Panc1 (cell line): ENCODE results near the gene CDKAL1. TPM values are rescaled to one million over a fixed set of nuclear protein-coding genes. Genes with fewer than 3 reads are reported as not detected.

Source experiments
- ATAC-seq: fragments of 200-7000 bp; cut with Tn5 transposase; 2 replicates; pipeline ENCODE4 v1.9.1; 2020; ENCODE audit warnings: mild to moderate bottlenecking, moderate library complexity
- BruUV-seq: library from RNA; stranded (reverse); fragments of 400-500 nt; replicated peaks from 2 replicates; lab custom pipeline; 2021; lab: Mats Ljungman, UMichigan
- CTCF ChIA-PET: fragments of 300-600 bp; sonication (Branson Sonifier 250); formaldehyde crosslinking; loops from one replicate; lab custom pipeline; 2022; ENCODE audit warnings: antibody characterized with exemption; lab: Charles Lee
- POLR2A ChIA-PET: fragments of 300-600 bp; sonication (Branson Sonifier 250); formaldehyde crosslinking; loops from one replicate; lab custom pipeline; 2022; ENCODE audit warnings: antibody characterized with exemption; lab: Charles Lee
- DNase-seq: peaks from one replicate; pipeline ENCODE4 v3.0.0-alpha.2; 2010; ENCODE audit warnings: low read depth, low spot score
- H3K27ac ChIP-seq: 2 replicates; pipeline ENCODE4 v1.5.1; 2011; ENCODE audit warnings: mild to moderate bottlenecking, low read length, inconsistent platforms
- H3K27me3 ChIP-seq: fragments of 200-500 bp; sonication (Bioruptor generic); 2 replicates; pipeline ENCODE4 v1.6.0; 2014; ENCODE audit warnings: low read length, inconsistent platforms; ENCODE audit not compliant: control insufficient read depth, insufficient read depth
- H3K36me3 ChIP-seq: fragments of 200-500 bp; sonication (Bioruptor generic); 2 replicates; pipeline ENCODE4 v1.5.1; 2014; ENCODE audit warnings: inconsistent platforms, mild to moderate bottlenecking, low read length, moderate library complexity; ENCODE audit not compliant: control insufficient read depth, insufficient read depth
- H3K4me1 ChIP-seq: 2 replicates; pipeline ENCODE4 v1.5.1; 2011; ENCODE audit warnings: inconsistent platforms, mild to moderate bottlenecking, low read length, moderate library complexity; ENCODE audit not compliant: control insufficient read depth, insufficient read depth
- H3K4me3 ChIP-seq, 2 experiments: 2 replicates each; pipeline ENCODE4 v1.5.1; 2011 to 2012; ENCODE audit warnings: low read depth in 2 of 2, low read length in 2 of 2, mild to moderate bottlenecking in 2 of 2, inconsistent platforms in 1 of 2, moderate library complexity in 1 of 2
- H3K9me3 ChIP-seq: fragments of 200-500 bp; sonication (Bioruptor generic); 2 replicates; pipeline ENCODE4 v1.5.1; 2014; ENCODE audit warnings: low read depth, mild to moderate bottlenecking, inconsistent platforms, low read length, moderate library complexity; ENCODE audit not compliant: control insufficient read depth, insufficient read depth
- CTCF ChIP-seq: fragments of 450-650 bp; IDR thresholded peaks from 2 replicates; pipeline ENCODE4 v1.5.1; 2017; ENCODE audit warnings: mild to moderate bottlenecking
- POLR2AphosphoS5 ChIP-seq: IDR thresholded peaks from 2 replicates; pipeline ENCODE4 v1.6.1; 2012; ENCODE audit warnings: mild to moderate bottlenecking, low read depth, low read length, moderate library complexity
- REST ChIP-seq, 2 experiments: IDR thresholded peaks; 2 replicates each; pipeline ENCODE4 v1.6.1; 2011 to 2012; ENCODE audit warnings: low read depth in 2 of 2, control low read depth in 1 of 2, low read length in 1 of 2, mild to moderate bottlenecking in 1 of 2, moderate library complexity in 1 of 2; ENCODE audit not compliant: insufficient read depth in 1 of 2
- SIN3A ChIP-seq: IDR thresholded peaks from 2 replicates; pipeline ENCODE4 v1.6.1; 2012; ENCODE audit warnings: low read depth, mild to moderate bottlenecking, low read length, moderate library complexity, borderline replicate concordance; ENCODE audit not compliant: insufficient read depth
- TCF7L2 ChIP-seq: IDR thresholded peaks from 2 replicates; pipeline ENCODE4 v1.6.1; 2011; ENCODE audit warnings: mild to moderate bottlenecking, low read depth, low read length, inconsistent platforms
- in situ Hi-C: cut with HindIII; loops from 2 replicates; pipeline ENCODE4 v1.10.0; 2016; ENCODE audit warnings: low sequenced_read_pairs, low pct_unique_long_range_greater_than_20kb
- intact Hi-C: fragments of 100-400 bp; cut with micrococcal nuclease; formaldehyde crosslinking; loops from one replicate; pipeline ENCODE4 v1.10.0; 2022; ENCODE audit not compliant: unreplicated experiment
- total RNA-seq: library from RNA; stranded (reverse); gene quantifications from one replicate; pipeline ENCODE4 v1.2.1, GENCODE V29; 2021; ENCODE audit not compliant: unreplicated experiment

The CDKAL1 gene
- total RNA-seq, 1 experiment from 2014 or later, result 14.5 TPM

GRCh38 chr6:20702366-20702765, 168.1 kb downstream of the CDKAL1 start:
- no TSS peak for BruUV-seq
- H3K4me1 ChIP-seq, result no peaks in the 10 kb centered on the region
- no peaks in the 10 kb centered on the region for H3K9me3 ChIP-seq
- no peaks in the 10 kb centered on the region for H3K36me3 ChIP-seq
- no peaks in the 10 kb centered on the region for H3K27me3 ChIP-seq
- TF ChIP-seq REST (IDR thresholded peaks at IDR 0.05; ENCODE audit: insufficient read depth in 1 of 2, low read depth in 2 of 2, low read length in 1 of 2) (no peak), CTCF (no peak), SIN3A (no peak), TCF7L2 (no peak), POLR2AphosphoS5 (no peak)
- DNase-seq (no peak), ATAC-seq (no peak)
- in situ Hi-C loops (no loop called here), intact Hi-C loops (no loop called here)
- no peak overlapping the region for H3K27ac ChIP-seq
- POLR2A ChIA-PET, result no interaction called here
- H3K4me3 ChIP-seq, result no peak overlapping the region
- CTCF ChIA-PET, result no interaction called here

- TF ChIP-seq REST (IDR thresholded peaks at IDR 0.05; ENCODE audit: insufficient read depth in 1 of 2, low read depth in 2 of 2, low read length in 1 of 2), result no peak
- no peak for TF ChIP-seq POLR2AphosphoS5
- TF ChIP-seq TCF7L2, result no peak
- TF ChIP-seq CTCF, result no peak
- no peak for TF ChIP-seq SIN3A
- ATAC-seq (no peak), DNase-seq (no peak)
- no peak overlapping the region for H3K4me3 ChIP-seq
- H3K27me3 ChIP-seq, result no peaks in the 10 kb centered on the region
- H3K4me1 ChIP-seq, result no peaks in the 10 kb centered on the region
- in situ Hi-C loops (no loop called here), intact Hi-C loops (no loop called here)
- ChIA-PET CTCF (no interaction called here), POLR2A (no interaction called here)
- H3K36me3 ChIP-seq, result no peaks in the 10 kb centered on the region
- no peaks in the 10 kb centered on the region for H3K9me3 ChIP-seq
- BruUV-seq, result no TSS peak
- H3K27ac ChIP-seq, result no peak overlapping the region
Measured at GRCh38 chr6:20703049-20703448, 168.8 kb downstream of the CDKAL1 start.
